Mononuclear cell (primary cell): ENCODE data around the gene SZT2. TPM values are rescaled to one million over a fixed set of nuclear protein-coding genes. Genes with fewer than 3 reads are reported as not detected.
"Not testable (repeated sequence)": the region's sequence is repeated elsewhere in the genome, so short reads cannot be mapped to it uniquely, and the experiment has no call there.

Experiments used
- H3K27me3 ChIP-seq: 2 replicates; pipeline ENCODE4 v1.6.0; 2011; ENCODE audit warnings: low read length, control low read depth; ENCODE audit not compliant: insufficient read depth
- H3K4me1 ChIP-seq: 2 replicates; pipeline ENCODE4 v1.5.1; 2011; ENCODE audit warnings: mild to moderate bottlenecking, low read length, control low read depth; ENCODE audit not compliant: insufficient read depth
- H3K4me3 ChIP-seq: 2 replicates; pipeline ENCODE4 v1.5.1; 2011; ENCODE audit warnings: mild to moderate bottlenecking, low read length, moderate library complexity
- H3K9me3 ChIP-seq: 2 replicates; pipeline ENCODE4 v1.5.1; 2011; ENCODE audit warnings: low read depth, mild to moderate bottlenecking, control low read depth, low read length
- total RNA-seq: library from RNA; depleted of rRNA; stranded (reverse); fragments of >200 nt; gene quantifications from one replicate; pipeline ENCODE4 v1.2.3, GENCODE V29; 2012

SZT2 gene
- total RNA-seq, 1 donor = 26.9 TPM

GRCh38 chr1:43396059-43396458 is 6.4 kb downstream of the SZT2 start:
- no peaks in the 10 kb centered on the region for H3K9me3 ChIP-seq
- no peak overlapping the region for H3K4me3 ChIP-seq
- peaks cover 1% of the 10 kb centered on the region for H3K4me1 ChIP-seq
- no peaks in the 10 kb centered on the region for H3K27me3 ChIP-seq

GRCh38 chr1:43398227-43398626 is 8.5 kb downstream of the SZT2 start:
- H3K9me3 ChIP-seq = no peaks in the 10 kb centered on the region
- H3K4me3 ChIP-seq = no peak overlapping the region
- H3K4me1 ChIP-seq = no peaks in the 10 kb centered on the region
- H3K27me3 ChIP-seq = no peaks in the 10 kb centered on the region

- not testable (repeated sequence) for H3K4me3 ChIP-seq, H3K9me3 ChIP-seq, H3K27me3 ChIP-seq, H3K4me1 ChIP-seq
These were observed 10.7 kb downstream of the SZT2 start for GRCh38 chr1:43400441-43400840.

- no peak overlapping the region for H3K4me3 ChIP-seq
- no peaks in the 10 kb centered on the region for H3K9me3 ChIP-seq
- no peaks in the 10 kb centered on the region for H3K4me1 ChIP-seq
- H3K27me3 ChIP-seq = no peaks in the 10 kb centered on the region
These were observed 12.6 kb downstream of the SZT2 start for GRCh38 chr1:43402089-43402865.

GRCh38 chr1:43404353-43404752 is 14.7 kb downstream of the SZT2 start:
- Histone ChIP-seq H3K4me3 (no peak overlapping the region), H3K4me1 (no peaks in the 10 kb centered on the region), H3K9me3 (no peaks in the 10 kb centered on the region), H3K27me3 (no peaks in the 10 kb centered on the region)

GRCh38 chr1:43405219-43405875 is 15.6 kb downstream of the SZT2 start:
- Histone ChIP-seq H3K27me3 (no peaks in the 10 kb centered on the region), H3K4me3 (no peak overlapping the region), H3K9me3 (no peaks in the 10 kb centered on the region), H3K4me1 (no peaks in the 10 kb centered on the region)

GRCh38 chr1:43405876-43406234 is 16.2 kb downstream of the SZT2 start:
- Histone ChIP-seq H3K4me3 (no peak overlapping the region), H3K27me3 (no peaks in the 10 kb centered on the region), H3K4me1 (no peaks in the 10 kb centered on the region), H3K9me3 (no peaks in the 10 kb centered on the region)

GRCh38 chr1:43410571-43410970 is 20.9 kb downstream of the SZT2 start:
- no peak overlapping the region for H3K4me3 ChIP-seq
- no peaks in the 10 kb centered on the region for H3K4me1 ChIP-seq
- no peaks in the 10 kb centered on the region for H3K9me3 ChIP-seq
- no peaks in the 10 kb centered on the region for H3K27me3 ChIP-seq

GRCh38 chr1:43413426-43413825 is 23.7 kb downstream of the SZT2 start:
- H3K27me3 ChIP-seq, H3K4me1 ChIP-seq, H3K4me3 ChIP-seq, H3K9me3 ChIP-seq: not testable (repeated sequence)

GRCh38 chr1:43414634-43415223 is 25.0 kb downstream of the SZT2 start:
- Histone ChIP-seq H3K4me1 (no peaks in the 10 kb centered on the region), H3K27me3 (no peaks in the 10 kb centered on the region), H3K4me3 (no peak overlapping the region), H3K9me3 (no peaks in the 10 kb centered on the region)

- no peak overlapping the region for H3K4me3 ChIP-seq
- H3K4me1 ChIP-seq = no peaks in the 10 kb centered on the region
- H3K27me3 ChIP-seq = no peaks in the 10 kb centered on the region
These were observed 26.2 kb downstream of the SZT2 start for GRCh38 chr1:43415901-43416300.

GRCh38 chr1:43418858-43419257 is 29.2 kb downstream of the SZT2 start:
- no peaks in the 10 kb centered on the region for H3K9me3 ChIP-seq
- H3K27me3 ChIP-seq = no peaks in the 10 kb centered on the region
- H3K4me3 ChIP-seq = no peak overlapping the region
- no peaks in the 10 kb centered on the region for H3K4me1 ChIP-seq

More at GRCh38 chr1:43415901-43416300, 26.2 kb downstream of the SZT2 start:
- no peaks in the 10 kb centered on the region for H3K9me3 ChIP-seq

- Histone ChIP-seq H3K27me3 (no peaks in the 10 kb centered on the region), H3K9me3 (no peaks in the 10 kb centered on the region), H3K4me3 (no peak overlapping the region), H3K4me1 (no peaks in the 10 kb centered on the region)
These were observed 30.1 kb downstream of the SZT2 start for GRCh38 chr1:43419627-43420425.

GRCh38 chr1:43420874-43421273 is 31.2 kb downstream of the SZT2 start:
- Histone ChIP-seq H3K27me3 (no peaks in the 10 kb centered on the region), H3K4me1 (no peaks in the 10 kb centered on the region), H3K9me3 (no peaks in the 10 kb centered on the region), H3K4me3 (no peak overlapping the region)

GRCh38 chr1:43421396-43421795 is 31.7 kb downstream of the SZT2 start:
- H3K4me1 ChIP-seq = no peaks in the 10 kb centered on the region
- no peaks in the 10 kb centered on the region for H3K9me3 ChIP-seq
- H3K27me3 ChIP-seq = no peaks in the 10 kb centered on the region

More at GRCh38 chr1:43421396-43421795, 31.7 kb downstream of the SZT2 start:
- no peak overlapping the region for H3K4me3 ChIP-seq
